HG02798 (cell line): ENCODE measurements around the gene ASIC3.

ENCODE experiments used
- ATAC-seq: cut with Tn5 transposase; IDR thresholded peaks from one replicate; pipeline ENCODE4 v1.9.1; 2021; ENCODE audit warnings: mild to moderate bottlenecking; ENCODE audit not compliant: unreplicated experiment, poor library complexity

ASIC3 gene

DNA sequence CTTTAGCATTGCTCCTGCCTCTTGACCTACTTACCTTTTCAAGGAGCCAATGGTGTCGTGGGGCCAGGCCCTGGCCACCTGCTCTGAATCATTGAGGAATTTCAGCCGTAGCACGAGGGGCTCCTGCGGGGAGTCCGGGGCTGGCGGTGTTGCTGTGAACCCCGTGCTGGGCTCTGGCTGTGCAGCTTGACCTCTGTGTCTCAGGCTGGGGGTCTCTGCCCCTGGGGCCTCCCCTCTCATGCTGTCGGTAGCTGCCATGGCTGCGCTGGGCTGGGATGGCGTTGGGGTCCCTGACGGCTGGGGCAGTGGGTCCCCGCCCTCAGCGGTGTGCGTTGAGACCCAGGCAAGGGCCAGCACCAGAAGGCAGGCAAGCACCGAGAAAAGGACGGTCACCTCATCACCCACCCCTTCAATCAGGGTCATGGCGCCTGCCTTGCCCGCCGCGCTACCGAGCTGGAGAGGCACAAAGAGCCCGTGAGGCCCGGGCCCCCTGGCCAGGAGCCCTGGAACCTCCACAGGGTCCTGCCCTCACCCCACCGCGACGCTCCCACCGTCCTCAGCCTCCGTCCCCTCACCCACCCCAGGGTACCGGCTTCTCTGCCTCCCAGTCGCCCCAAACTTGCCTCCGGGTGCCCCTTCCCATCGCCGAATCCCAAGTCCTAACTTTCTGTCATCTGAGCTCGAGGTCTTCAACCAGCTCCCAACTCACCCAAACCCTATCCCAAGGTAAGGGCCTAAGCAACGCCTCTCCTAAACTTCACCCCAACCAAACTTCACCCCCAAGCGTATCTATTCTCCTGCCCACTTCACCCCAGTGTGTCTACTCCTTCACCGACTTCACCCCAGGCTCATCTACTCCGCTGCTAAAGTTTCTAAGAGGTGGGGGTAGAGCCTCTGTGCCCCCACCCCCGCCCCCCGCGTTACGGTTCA lies 34.1 kb downstream of the ASIC3 start:
- ATAC-seq: no peak

- ATAC-seq: peak; percentile 64
These were observed 34.9 kb downstream of the ASIC3 start, which contains the start of gene TMUB1 for GRCh38 chr7:151083071-151083823. Gene TMUB1, minus strand, starts transcription at chr7:151083493. Its CDS starts 930 bp downstream, at chr7:151082563.

- ATAC-seq: no peak
These were observed 35.5 kb downstream of the ASIC3 start for GRCh38 chr7:151083824-151084160.

DNA sequence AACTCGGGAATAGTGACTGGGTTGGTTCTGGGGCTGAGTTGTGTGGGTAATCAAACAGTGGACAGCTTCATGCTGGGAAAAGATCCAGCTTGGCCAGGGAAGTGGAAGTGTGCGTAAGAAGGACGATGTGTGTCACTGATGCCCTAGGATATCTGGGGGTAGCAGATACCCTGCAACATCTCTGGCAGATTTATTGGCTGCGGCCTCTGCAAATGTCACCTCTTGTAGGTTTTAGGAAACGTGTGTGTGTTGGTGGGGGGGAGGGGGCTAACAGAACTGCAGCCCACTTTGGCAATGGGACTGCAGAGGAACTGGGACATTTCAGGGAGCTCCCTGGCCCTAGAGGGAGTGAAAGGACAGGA lies 37.0 kb downstream of the ASIC3 start:
- ATAC-seq: no peak

DNA sequence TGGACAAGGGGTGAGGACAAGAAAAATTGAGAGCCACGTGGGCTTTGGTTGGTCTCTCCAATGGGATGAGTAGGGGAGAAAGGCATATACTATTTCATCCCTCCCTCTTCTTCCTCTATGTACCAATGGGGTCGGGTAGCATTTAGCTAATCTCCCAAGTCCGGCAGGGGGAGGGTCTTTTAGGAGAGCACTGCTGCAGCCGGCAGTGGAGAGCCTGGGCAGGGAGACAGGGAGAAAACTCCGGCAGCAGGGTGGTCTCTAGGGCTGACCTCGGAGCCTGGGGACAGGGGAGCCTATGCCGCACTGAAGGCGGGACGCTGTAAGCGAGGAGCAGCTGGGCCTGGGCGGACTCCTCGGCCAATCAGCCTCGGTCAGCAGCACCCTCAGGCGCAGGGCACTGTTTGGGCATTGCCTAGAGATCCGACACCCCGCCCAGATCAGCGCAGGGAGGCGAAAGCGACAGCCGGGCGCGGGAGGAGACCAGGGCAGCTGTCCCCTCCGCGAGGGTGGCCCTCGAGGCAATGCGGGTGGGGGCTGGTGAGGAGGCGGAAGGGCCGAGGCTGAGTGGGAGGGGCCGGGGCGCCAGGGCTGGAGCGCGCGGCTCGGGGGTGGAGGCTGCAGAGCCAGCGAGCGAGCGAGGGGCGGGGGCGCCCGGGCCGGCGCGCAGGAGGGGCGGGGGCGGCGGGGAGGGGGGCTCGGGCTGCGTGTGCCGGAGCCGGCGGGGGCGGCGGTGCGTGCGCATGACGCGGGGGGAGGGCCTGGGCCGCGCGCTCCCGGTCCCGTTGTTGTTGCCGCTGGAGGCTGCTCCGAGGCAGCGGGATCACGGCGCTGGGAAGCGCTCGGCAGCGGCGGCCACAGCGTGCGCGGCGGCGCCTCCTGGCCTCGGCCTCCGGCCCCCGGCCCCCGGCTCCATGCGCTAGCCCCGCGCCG lies 37.6 kb downstream of the ASIC3 start, which contains the start of gene AGAP3:
AGAP3 (plus strand) TSS at position 785 of the 930 bp plus-strand sequence. CDS start 267 bp downstream, outside the sequence.
- ATAC-seq: peak; percentile 51

DNA sequence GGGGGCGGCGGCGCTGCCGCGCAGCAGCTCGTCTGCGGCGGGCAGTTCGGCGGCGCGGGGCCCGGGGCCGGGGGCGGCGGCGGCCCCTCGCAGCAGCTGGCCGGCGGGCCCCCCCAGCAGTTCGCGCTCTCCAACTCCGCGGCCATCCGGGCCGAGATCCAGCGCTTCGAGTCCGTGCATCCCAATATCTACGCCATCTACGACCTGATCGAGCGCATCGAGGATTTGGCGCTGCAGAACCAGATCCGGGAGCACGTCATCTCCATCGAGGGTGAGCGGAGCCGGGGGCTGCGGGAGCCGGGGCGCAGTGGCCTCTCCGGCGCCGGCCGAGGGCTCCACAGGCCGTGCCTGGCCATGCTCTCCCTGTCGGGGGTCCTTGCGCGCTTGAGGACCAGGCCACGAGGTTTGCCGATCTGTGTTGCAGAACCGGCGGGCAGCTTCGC lies 38.5 kb downstream of the ASIC3 start:
- ATAC-seq: no peak

- ATAC-seq: peak; percentile 28
These were observed 39.1 kb downstream of the ASIC3 start for GRCh38 chr7:151087245-151088018.

DNA sequence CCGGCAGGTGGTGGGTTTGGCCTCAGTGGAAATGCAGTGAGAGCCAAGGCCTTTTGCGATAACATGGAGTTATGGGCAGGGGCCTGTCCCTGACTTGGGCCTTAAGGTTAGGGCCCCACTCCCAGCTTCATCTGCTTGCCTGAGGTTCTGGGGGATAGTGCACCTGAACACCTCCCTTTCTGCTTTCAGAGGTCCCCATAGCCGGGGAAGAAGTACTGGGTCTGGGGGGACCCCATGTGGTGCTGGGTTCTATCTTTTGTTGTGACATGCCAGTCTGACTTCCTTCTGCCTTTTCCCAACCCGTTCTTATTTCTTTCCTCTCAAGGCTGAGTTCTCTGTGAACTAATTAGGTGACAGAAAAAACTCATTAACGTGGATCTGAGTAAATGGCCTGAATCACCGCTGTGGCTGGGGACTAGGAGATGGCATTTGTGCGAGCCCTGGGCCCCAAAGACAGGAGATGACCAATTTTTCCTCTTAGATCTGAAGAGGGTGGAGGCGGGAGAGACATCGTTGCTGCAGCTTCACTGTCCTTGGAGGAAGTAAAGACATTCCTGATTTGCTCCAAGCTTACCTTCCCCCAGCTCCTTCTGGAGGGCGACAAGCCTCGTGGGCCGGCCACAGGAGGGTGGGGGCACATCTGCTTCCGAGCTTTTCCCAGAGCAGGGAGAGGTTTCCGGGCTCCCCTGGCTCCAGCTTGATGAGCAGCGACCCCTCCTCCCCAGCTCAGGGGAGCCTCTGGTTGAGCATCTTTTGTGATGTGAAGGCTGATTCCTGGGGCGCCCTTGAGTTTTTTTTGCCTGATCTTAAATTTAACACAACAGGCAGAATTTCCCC lies 39.9 kb downstream of the ASIC3 start:
- no peak for ATAC-seq

GRCh38 chr7:151088856-151089699 lies 40.7 kb downstream of the ASIC3 start:
- no peak for ATAC-seq

- no peak for ATAC-seq
These were observed 41.8 kb downstream of the ASIC3 start for GRCh38 chr7:151089893-151090730.

DNA sequence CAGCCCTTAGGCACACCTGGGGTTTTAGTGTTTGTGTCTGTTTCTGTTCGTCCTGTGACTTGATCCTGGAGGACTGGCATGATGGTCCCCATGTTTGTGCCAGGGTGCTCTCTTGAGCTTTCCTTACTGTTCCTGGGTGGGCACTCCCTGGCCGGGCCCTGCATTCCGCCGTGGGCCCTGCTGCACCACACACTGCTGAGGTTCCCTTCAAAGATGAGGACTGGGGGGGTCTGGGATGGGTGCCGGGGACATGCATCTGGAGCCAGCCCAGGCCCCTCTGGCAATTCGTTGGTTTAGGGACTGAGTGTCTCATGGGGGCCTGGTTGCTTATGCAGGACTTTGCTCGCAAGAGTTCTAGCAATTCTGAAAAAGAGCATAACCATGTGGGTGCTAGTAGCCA lies 42.7 kb downstream of the ASIC3 start:
- no peak for ATAC-seq

GRCh38 chr7:151091431-151091830 lies 43.1 kb downstream of the ASIC3 start:
- peak; percentile 36 for ATAC-seq

DNA sequence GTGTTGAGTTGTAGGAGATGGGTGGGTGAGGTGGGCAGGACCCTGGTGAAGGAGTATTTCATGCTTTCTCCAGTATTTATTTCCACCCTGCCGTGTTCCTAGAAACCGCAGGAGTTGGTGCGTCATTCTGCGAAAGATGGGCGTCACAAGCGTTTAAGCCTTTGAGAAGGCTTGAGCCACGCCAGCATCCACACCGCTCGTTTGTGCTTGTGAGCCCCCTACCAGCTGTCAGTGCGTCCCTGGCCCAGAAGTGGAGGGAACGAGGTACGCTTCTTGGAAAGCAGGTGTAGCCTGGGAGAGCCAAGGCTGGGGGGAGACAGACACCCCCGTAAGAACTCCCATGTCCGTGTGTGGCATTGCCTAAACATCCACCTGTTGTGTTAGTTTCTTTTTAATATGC lies 43.7 kb downstream of the ASIC3 start:
- ATAC-seq: no peak

GRCh38 chr7:151093748-151094147 lies 45.4 kb downstream of the ASIC3 start:
- ATAC-seq: no peak

GRCh38 chr7:151094675-151095074 lies 46.3 kb downstream of the ASIC3 start:
- ATAC-seq: no peak

DNA sequence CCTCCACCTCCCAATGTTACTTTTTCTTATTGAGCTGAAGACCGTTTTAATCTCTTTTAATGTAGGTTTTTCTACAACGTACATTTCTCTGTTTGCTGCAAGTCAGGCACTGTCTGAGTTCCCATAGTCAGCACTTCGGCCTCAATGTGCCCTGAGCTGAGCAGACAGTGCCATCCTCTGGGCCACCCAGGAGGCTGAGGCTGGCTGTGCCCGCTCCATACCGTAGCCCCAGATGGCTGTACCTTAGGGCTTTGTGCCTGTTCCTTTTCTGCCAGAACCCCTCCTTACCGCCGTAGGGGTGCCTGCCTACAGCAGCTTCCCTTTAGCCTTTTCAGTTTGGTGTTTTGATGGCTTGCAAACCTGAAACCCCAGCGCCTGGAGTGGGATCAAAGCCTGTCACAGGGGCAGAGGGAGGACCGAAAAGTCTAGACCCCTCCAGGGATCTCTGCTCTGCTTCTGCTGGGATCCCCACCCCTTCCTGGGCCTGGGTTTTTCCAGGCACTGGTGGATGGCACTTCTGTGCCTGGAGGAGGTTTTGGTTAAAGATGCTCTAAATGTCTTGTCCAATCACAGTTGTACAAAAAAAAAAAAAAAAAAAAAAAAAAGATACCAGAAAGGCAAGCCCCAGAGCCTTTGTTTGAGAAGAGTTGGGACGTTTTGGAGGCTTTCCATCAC lies 46.9 kb downstream of the ASIC3 start:
- ATAC-seq: no peak
